Measurements from ENCODE around the gene ASPSCR1.

Gene ASPSCR1

DNA sequence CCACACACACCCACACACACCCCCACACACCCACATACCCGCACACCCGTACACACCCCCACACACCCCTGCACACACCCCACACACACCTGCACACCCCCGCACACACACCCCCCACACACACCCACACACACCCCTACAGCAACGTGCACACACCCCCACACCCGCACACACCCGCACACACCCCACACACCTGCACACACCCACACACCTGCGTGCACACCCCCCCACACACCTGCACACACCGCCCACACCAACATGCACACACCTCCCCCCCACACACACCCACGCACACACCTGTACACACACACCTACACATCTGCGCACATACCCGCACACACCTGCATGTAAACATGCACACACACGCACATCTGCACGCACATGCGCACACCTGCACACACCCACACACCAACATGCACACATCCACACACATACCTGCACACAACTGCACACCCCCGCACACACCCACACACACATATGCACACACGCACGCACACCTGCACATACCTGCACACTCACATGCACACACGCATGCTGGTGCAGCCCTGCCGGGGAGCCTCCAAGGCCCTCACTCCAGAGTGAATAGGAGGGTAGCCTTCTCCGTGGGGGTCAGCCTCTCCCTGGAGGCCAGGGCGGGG lies 7.5 kb downstream of the ASPSCR1 start:
- DNase-seq = no peak

DNA sequence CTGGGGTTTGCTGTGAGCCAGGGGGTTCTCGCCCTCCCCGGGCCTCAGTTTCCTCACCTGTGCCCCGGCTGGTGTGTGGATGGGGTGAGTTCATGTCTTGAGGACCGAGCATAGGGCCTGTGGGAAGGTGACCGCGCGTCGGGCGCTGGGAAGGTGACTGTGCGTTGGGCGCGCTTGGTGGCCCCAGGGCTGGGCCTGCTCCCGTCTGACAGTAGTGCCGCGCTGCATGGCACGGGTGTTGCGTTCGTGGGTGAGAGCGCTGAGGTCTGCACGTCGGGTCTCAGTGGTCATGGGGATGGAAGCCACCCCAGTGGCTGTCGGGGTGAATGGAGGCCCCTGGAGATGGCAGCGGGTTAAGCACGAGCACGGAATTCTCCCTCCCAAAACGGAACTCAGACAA lies 9.2 kb downstream of the ASPSCR1 start:
- DNase-seq = no peak

DNA sequence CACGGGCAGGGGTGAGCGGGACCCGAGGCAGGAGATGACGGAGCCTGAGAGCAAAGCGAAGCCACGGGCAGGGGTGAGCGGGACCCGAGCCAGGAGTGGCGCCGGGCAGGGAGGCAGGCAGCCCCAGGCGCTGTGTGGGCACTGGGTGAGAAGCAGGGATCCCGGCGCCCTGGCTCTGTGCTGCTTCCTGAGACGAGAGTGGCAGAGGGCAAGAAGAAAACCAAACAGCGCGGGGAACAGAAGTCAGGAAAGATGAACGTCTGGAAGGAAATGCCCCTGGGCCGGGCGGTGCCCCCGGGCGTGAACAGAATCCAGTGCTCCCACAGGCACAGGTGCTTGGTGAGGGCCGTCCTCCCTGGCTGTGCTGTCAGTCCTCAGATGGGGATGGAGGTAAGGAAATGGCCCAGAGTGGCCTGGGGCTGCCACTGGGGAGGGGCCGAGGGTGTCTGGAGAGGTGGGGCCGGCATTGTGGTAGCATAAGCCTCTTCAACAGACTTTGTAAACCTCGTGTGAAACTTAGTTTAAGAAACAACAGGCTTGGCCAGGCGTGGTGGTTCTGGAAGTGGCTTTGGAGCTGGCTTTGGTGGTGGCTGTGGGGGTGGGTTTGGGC lies 9.8 kb downstream of the ASPSCR1 start:
- DNase-seq = no peak

DNA sequence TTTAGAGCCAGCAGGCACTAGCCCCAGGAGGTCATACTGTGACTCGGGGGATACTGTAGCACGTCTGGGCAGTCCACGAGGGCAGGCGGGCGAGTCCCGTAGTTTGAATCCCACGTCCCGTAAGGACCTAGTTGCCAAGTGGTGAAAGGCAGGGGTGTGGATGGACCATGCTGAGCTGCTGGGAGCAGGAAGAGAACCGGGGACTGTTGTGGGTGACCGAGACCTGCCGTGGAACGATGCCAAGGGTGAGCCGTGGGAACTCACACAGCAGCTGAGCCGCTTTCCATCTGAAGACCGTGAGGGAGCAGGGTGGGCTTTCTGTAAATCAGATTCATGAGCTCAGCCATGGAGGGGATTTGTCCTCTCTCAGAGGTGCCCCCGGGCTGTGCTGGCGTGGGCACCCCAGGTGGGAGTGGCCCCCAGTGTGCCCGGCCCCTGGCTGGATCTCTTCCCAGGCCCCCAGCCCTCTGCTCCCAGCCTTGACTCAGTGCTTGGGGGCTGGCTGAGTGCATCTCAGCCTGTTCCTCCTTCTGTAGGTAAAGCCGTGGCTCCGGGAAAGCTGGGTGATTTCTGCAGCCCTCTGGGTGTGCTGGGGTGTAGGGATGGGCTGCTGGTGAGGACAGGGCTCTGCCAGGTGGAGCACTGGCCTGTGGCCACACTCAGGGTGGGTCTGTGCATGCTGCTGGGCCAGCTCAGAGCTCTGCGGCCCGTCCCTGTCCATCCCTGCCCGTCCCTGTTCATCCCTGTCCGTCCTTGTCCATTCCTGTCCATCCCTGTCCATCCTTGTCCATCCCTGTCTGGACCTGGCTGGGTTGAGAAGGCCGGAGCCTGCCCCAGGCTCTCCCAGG lies 13.6 kb downstream of the ASPSCR1 start:
- no peak for DNase-seq

DNA sequence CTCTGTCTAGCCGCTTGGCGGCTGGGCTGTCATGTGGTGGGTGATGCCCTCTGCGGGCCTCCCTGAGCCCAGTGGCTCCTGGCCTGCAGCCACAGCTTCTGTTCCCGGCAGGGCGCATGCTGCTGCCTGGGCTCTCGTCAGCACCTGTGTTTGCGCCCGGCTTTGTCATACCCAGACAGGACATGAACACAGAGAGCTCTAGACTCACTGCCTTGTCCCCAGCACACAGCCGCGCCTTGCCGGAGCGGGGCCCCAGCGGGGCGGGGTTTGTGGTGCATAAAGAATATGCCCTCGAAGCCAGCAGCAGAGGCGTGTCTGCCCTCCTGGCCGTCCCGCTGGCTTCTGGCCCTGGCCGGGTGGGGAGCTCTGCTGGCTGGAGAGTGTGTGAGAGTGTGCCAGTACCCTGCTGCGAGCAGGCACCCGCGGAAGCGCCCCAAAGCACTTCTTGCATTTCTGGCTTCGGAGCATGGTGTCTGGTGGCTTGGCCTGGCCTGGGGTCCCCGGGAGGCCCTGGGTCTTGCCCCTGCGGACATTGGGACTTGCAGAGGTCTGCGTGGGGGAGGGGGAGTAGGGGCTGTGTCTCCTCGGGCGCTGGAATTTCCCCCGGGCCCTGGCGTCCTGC lies 14.4 kb downstream of the ASPSCR1 start:
- DNase-seq = no peak

DNA sequence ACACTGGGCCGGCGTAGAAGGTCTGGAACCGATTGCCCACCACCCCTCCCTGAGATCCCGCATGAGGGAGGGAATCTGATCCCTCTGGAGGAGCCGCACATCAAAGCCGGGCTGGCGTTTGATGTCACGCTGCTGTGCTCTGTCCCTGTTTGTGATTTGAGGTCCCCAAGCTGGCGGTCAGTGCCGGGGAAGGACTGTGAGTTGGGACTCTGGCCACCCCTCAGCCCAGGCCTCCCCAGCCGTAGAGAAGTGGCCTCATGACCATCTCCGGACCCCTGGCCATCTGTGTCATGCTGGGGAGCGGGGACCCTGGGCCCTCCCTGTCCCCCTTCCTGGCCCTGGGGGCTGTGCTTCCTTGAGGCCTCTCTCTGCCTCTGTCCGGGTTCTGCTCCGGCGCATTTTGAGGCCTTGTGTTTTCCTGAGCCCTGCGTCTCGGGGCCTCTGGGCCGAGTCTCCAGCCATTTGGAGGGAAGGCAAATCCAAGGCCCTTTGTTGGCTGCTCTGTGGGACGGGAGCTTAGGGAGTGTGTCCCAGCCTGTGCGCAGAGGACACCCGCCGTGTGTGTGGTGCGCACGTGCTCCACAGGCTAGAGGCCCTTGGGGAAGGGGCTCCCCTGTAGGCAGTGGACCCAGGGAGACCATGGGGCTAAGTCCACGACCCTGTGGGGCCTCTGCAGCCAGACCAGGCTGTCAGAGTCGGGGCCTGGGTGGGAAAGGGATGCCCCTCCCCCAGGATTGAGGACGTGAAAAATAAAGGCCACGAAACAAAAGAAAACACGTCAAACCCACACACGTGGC lies 15.1 kb downstream of the ASPSCR1 start:
- no peak for DNase-seq

DNA sequence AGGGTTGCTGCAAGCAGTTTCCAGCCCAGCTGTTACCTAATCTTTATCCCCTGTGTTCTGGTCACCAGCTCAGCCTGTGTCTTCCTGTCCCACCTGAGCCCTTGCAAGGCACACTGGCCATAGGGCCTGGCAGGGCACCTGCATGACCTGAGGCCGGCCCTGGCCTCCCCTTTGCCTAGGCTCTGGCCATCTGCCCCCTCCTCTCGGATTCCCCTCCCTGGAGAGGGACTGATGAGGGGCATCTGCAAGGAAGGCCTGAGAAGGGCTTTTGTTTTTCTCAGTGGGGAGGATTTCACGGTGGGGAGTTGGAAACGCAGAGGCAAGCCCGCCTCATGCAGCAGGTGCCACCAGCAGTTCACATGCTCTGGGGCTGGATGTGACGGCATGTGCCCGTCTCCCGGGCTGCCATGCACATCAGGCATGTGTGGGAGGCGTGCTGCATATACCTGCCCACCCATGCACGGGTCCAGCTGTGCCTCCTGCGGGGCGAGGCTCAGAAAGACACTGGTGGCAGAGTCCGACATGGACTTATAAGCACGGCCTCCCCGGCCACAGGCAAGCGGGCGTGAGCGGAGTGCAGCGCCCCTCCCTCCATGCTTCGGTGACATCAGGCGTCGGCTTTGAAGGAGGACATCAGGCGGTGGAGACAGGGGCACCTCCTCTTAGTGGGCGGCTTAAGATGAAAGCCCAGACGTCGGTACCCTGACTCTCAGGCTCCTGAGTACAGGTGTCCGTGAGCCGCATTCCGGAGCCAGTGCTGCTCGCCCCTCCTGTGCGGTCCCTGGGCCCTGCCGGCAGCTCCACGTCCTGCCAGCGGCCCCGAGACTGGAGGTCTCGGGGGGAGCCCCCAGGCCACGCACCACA lies 16.5 kb downstream of the ASPSCR1 start:
- DNase-seq = no peak

DNA sequence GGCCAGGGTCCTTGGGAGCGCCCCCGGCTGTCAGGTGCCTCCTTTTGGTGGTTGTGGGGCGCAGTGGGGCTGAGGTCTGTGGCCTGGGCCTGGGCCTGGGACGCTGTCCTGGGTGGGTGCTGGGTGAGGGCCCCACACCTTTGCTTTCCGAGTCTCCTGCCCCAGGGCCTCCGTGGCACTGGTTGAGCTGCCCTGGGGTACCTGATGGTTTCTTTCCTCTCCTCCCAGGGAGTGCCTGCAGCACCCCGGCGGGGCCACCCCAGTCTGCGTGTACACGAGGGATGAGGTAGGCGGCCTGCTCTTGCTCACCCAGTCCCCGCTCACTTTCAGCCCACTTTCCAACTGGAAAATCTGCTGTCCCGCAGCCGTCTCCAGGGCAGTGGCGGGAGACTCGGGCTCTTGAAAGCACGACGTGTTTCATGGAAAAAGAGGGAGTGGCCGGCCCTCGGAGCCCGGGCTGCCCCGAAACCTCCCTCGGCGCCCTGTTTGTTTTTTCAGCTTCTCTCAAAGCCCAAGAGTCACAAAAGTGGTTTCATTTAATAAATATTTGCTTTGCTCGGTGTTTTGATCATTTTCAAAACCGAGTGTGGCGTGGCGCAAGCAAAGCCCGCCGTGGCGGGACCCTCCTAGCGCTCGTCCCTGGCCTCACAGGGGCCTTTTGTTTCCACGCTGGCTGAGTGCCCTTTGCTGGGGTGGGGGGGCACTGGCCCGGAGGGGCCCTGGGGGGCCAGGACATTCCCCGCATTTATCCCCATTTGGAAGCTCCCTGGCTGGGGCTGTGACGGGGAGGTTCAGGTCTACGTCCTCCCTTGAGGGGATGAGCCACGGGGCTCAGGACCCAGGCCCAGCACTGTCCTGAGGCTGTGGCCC lies 17.4 kb downstream of the ASPSCR1 start:
- DNase-seq = no peak

DNA sequence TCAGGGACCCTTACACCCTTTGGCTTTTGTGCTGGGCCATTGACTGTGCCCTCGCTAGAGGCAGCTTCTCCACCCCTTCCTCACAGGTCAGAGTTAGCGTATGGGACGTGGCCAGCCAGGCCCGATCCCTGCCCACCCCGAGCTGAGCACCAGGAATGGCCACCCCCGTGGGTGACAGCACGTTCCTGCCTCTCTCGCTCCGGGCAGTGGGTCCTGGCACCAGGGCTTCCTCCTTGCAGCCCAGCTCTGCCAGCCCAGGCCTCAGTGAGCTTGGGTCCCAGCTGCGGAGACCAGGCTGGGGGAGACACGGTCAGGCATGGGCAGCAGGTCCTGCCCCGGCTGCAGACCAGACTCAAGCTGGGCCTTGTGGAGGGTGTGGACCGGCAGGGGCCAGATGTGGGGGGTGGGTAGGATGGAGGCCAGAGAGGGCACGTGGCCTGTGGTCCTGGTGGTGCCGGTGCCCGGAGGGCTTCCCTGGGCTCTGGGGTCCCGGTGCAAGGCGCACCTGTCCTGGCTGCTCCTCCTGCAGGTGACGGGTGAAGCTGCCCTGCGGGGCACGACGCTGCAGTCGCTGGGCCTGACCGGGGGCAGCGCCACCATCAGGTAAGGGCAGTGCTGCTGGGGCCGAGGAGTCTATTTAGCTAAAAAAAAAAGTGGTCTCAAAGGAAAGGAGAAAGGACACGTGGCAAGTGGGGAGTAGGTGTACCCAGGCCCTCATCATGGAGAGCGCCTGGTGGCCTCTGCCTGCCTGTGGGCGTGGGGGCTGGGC lies 18.2 kb downstream of the ASPSCR1 start:
- DNase-seq = no peak

DNA sequence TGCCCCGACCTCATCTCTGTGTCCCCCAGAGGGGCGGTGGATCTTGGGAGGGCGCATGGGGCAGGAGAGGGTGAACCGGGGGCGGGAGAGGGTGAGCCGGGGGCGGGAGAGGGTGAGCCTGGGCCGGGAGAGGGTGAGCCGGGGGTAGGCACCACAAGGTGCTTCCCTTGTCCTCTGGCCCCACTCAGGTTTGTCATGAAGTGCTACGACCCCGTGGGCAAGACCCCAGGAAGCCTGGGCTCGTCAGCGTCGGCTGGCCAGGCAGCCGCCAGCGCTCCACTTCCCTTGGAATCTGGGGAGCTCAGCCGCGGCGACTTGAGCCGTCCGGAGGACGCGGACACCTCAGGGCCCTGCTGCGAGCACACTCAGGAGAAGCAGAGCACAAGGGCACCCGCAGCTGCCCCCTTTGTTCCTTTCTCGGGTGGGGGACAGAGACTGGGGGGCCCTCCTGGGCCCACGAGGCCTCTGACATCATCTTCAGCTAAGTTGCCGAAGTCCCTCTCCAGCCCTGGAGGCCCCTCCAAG lies 18.9 kb downstream of the ASPSCR1 start:
- DNase-seq = no peak

DNA sequence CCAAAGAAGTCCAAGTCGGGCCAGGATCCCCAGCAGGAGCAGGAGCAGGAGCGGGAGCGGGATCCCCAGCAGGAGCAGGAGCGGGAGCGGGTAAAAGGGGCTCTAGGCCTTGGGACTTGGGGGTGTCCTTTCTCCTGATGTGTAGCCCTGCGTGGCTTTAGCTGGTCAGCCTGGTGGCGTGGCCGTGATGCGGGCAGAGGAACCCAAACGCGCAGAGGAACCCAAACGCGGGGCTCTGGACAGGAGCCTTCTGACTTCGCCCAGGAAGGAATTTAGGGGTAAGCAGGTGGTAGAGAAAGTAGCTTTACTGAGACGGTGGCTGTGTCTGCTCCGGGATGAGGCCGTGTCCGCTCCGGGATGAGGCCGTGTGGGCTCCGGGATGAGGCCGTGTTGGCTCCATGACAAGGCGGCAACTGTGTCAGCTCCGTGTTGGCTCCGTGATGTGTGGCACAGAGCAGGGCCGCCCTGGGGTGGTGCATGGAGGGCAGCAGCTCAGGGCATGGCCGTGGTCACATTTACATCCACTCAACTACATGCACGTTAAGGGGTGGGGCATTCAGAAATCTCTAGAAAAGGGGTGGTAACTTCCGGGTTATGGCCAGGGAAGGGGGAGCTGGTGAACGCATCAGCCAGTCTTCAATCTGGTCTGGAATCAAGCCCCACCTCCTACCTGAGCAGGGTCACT lies 19.5 kb downstream of the ASPSCR1 start:
- DNase-seq = no peak

DNA sequence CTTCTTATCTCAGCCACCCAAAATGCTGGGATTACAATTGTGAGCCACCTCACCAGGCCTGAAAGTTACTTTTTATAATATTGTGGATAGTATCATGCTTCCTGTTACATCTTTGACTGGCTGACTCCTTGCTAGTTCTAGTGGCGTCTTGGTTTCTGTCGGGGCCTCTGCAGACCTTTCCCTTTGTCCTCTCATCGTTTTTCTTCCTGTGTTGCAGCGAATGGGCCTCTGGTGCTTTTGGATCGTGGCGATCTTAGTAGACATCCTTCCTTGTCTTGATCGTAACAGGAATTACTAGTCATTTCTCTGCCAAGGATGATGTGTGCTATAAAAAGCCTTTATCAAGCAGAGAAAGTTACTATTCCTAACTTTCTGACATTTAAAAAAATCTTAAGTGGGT lies 20.8 kb downstream of the ASPSCR1 start:
- no peak for DNase-seq

DNA sequence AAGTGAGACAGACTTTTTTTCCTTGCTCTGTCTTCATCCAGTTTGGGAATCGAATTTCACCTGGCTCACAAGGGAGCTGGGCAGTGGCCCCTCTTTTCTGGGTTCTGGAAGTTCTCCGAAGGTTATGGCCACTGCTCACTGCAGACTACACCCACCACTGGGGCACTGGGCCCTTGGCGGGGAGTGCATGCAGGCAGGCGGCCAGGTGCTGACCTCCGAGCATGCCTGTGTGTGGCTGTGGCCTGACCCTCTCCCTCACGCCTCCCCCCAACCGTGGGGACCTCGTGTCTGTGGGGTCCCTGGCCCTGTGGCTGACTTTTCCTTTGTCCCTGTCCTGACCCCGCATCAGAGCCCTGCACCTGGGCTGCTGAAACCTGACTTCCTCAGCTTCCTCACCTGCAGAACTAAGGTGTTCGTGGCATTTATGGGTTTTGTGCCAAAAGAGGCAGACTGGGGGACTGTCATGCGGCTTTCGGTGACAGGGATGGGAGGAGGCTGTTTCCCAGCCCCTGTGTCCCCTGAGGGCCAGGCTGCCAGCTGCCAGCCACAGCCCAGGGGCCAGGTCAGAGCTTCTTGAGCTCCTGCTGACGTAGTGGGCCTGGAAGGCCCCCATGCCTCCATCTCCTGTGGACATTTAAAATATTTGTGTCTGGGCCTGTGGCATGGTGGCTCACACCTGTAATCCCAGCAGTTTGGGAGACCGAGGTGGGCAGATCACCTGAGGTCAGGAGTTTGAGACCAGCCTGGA lies 21.4 kb downstream of the ASPSCR1 start:
- DNase-seq = no peak

DNA sequence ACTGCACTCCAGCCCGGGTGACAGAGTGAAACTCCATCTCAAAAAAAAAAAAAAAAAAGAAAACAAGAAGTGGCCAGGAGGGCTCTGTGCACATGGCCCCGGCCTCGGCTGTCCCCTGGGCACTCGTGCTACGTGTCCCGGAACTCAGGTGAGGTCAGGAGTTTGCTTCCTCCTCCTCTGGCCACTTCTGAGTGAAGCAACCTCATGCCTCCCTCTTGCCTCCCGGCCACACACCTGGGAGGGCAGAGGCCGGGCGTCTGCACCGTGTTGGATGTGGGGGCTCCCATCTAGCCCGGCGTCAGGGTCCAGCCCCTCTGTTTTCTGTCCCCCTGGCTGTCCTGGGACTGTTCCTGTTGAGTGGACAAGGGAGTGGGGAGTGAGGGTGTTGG lies 22.2 kb downstream of the ASPSCR1 start:
- no peak for DNase-seq

DNA sequence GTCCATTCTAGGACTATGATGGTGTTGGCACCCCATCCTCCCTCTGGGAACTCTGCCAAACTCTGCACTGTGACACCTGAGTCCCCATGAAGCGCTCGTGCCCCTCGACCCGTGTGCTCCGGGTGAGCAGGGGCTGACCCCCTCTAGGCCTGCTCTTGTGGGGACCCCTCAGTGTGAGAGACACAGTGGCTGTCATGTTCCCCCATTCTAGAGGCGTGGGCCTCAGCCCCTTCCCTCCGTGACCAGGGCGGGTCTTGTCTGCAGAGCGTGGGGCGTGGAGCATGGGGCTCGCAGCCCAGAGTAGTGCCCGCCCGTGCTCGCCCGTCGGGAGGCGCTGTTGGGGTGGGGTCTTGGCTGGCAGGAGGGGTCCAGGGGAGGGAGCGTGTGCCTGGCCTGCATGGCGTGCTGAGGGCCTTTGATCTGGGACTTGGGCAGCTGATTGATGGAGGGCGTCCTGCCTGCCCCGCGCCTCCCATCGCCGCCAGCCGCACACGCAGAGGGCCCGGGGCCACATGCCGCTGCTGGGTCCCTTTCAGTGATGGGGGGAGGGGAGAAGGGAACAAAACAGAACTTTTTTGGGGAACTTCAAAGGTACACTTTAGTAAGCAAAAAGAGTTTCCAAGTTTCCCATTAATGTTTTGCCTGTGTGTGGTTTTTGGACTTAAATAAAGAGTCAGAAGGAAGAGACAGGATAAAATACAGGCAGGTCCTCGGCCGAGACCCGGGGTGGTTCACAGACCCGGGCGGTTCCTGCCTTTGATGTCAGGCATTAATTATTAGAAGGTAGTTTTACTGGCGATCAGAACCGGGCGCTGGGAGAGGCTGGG lies 22.8 kb downstream of the ASPSCR1 start:
- no peak for DNase-seq

DNA sequence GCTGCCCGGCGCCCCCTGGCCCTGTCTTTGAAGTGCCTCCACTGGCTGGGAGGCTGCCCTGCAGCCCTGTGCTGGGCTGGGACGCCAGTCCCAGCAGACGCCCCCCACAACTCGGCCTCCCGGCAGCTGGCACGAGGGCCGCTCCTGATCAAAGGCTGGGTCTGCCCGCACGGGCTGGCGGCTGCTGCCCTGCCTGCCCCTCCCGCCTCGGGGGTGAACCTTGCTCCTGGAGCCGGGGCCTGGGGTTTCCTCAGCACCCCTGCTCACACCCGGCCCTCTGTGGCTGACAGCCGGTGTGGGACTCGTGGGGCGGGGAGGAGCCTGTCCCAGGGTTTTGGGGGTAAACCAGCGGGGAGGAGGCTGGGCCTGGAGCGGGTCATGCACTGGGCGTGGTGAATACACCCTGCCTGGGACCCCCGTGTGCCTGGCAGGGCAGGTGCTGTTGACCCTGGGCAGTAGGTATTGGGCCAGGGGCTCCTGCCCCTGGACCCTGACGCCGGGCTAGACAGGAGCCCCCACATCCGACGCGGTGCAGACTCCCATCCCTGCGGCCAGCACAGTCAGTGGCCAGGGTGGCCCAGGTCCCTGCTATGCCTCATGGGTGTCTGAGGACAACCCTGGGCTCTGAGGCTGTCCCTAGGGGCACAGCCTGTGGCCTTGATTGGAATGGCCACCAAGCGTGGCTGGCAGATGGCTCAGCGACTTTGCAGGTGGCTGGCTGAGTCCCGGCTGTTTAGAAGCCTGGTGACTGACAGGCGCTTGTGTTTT lies 23.6 kb downstream of the ASPSCR1 start:
- DNase-seq = no peak

All from CD4-positive, alpha-beta T cell treated with Interleukin-17A for 1 hour (primary cell).